SU-DHL-6 (cell line): ENCODE results near the gene RCAN2.

ENCODE experiments used
- CTCF ChIP-seq: fragments of 200-600 bp; sonication (generic); IDR thresholded peaks from one replicate; pipeline ENCODE4 v1.5.1; 2017; ENCODE audit warnings: antibody characterized with exemption, mild to moderate bottlenecking, low read length, moderate library complexity; ENCODE audit not compliant: insufficient read depth, poor library complexity, severe bottlenecking
- EZH2phosphoT487 ChIP-seq: fragments of 200-600 bp; sonication (generic), shearing (Covaris generic); conservative IDR thresholded peaks from 2 replicates; pipeline ENCODE4 v1.6.1; 2018; ENCODE audit warnings: mild to moderate bottlenecking, antibody characterized with exemption, low read length, moderate library complexity, mixed read lengths

DNA sequence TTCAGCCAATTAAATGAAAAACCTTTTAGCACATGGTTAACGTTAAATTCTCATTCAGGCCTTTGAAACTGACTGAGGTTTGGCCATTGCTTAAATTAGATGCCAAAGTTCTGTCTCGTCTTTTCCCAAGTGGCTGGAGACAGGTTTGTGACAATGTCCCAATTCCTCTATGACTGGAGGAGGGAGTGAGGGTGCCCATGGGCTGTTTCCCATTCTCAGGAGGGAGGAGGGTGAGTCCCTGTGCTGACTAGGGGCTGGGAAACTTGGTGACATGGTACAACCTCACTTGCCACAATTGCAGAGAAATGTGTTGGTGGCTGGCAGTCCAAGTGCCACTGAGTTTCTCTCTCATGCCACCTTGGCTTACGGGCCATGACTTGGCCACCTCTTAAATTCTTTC is 256.5 kb downstream of the RCAN2 start:
- TF ChIP-seq CTCF = no peak
- TF ChIP-seq EZH2phosphoT487 = no peak
